ENCODE data around the gene ZNF580. TPM values are rescaled to one million over a fixed set of nuclear protein-coding genes. Genes with fewer than 3 reads are reported as not detected.
A peak's percentile ranks its signal among the peaks of the same experiment; 100 is the strongest.

ZNF580 gene
- total RNA-seq, 1 donor from 2014 or later, result 10.4 TPM

DNA sequence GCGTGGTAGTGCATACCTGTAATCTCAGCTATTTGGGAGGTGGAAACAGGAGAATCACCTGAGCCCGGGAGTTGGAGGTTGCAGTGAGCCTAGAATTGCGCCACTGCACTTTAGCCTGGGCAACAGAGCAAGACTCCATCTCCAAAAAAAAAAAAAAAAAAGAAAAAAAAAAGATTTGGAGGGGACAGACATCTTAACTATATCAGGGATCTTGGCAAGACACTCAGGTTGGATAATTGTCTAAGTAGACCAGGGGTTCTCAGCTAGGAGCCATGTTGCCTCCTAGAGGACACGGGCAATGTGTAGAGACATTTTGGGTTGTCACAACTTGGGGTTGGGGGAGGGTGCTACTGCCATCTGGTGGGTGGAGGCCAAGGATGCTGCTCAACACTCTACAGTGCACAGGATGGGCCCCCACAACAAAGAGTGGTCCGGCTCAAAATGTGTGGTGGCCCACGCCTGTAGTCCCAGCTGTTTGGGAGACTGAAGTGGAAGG lies 1.9 kb upstream of the ZNF580 start:
- Histone ChIP-seq H3K4me3 (ENCODE audit: low read depth, low read length) (no peak overlapping the region), H3K27me3 (ENCODE audit: control insufficient read depth, insufficient read depth, low read length) (no peaks in the 10 kb centered on the region), H3K36me3 (ENCODE audit: control insufficient read depth, insufficient read depth, low read length) (no peaks in the 10 kb centered on the region)
- TF ChIP-seq, protein P1, sequence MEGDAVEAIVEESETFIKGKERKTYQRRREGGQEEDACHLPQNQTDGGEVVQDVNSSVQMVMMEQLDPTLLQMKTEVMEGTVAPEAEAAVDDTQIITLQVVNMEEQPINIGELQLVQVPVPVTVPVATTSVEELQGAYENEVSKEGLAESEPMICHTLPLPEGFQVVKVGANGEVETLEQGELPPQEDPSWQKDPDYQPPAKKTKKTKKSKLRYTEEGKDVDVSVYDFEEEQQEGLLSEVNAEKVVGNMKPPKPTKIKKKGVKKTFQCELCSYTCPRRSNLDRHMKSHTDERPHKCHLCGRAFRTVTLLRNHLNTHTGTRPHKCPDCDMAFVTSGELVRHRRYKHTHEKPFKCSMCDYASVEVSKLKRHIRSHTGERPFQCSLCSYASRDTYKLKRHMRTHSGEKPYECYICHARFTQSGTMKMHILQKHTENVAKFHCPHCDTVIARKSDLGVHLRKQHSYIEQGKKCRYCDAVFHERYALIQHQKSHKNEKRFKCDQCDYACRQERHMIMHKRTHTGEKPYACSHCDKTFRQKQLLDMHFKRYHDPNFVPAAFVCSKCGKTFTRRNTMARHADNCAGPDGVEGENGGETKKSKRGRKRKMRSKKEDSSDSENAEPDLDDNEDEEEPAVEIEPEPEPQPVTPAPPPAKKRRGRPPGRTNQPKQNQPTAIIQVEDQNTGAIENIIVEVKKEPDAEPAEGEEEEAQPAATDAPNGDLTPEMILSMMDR (IDR thresholded peaks at IDR 0.05; ENCODE audit: insufficient read depth, low read length, poor library complexity, severe bottlenecking), result peak; percentile 55
- DNase-seq (ENCODE audit: low read depth), result no peak

DNA sequence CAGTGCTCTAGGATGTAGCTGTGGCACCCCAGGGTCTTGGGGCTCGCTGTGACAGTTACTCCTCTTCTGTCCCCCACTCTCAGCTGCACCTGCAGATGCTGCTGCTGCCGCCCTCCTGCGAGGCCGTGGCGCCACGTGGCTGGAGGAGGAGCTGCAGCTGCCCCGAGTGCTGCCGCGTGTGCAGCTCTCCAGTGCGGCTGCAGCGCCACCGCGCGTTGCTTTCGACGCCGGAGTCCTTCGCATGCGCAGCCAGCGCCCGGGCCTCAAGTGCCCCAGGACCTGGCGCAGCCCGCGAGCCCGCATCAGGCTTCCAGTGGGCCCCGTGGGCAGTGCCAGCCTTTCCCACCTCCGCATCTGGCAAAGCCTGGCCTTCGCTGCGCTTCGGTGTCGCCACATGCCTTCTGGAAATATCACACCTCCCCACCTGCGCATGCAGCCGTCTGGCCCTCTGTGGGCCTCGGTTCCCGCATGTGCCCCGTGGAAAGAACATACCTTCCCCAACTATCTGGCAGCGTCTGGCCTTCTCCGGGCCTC lies 692 bp upstream of the ZNF580 start:
- Histone ChIP-seq H3K4me3 (ENCODE audit: low read depth, low read length) (peak overlapping the region; percentile 68), H3K36me3 (ENCODE audit: control insufficient read depth, insufficient read depth, low read length) (no peaks in the 10 kb centered on the region), H3K27me3 (ENCODE audit: control insufficient read depth, insufficient read depth, low read length) (no peaks in the 10 kb centered on the region)
- TF ChIP-seq, protein P1 (IDR thresholded peaks at IDR 0.05; ENCODE audit: insufficient read depth, low read length, poor library complexity, severe bottlenecking), result peak; percentile 52
- no peak for DNase-seq (ENCODE audit: low read depth)

DNA sequence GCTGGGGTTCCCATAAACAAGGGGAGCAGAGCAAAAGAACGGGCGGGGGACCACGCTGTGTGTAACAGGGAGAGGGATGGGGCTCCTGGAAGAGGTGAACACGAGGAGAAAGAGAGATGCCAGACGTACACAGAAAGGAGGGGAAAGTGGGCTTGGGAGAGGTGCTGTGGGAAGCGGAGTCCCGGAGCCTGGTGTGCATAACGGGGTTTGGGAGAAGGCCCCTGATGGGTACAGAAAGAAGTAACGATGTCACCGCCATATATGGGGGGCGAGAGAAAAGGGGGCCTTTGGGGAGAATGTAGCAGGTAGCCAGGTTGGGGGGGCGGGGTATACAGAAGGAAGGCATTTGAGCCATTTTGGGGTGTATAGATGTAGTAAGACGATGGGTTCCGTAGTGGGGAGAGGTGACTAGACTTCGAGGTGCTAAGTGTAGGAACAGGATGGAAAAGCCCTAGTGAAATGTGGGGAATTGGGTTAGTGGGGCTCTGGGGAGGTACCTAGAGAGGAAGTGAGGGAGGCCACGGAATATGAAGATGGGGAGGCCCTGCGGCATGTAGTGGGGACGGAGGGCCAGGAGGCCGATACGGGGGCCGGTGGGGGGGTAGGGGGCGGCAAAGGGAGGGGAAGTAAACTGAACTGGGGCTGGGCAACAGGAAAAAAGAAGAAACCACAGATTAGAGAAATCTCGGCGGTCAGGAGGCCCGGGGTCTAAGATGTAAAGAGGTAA lies 787 bp downstream of the ZNF580 start:
- peaks cover 4% of the 10 kb centered on the region for H3K36me3 ChIP-seq (ENCODE audit: control insufficient read depth, insufficient read depth, low read length)
- no peak for DNase-seq (ENCODE audit: low read depth)
- H3K4me3 ChIP-seq (ENCODE audit: low read depth, low read length), result peak overlapping the region; percentile 68
- no peaks in the 10 kb centered on the region for H3K27me3 ChIP-seq (ENCODE audit: control insufficient read depth, insufficient read depth, low read length)
- TF ChIP-seq, protein P1 (IDR thresholded peaks at IDR 0.05; ENCODE audit: insufficient read depth, low read length, poor library complexity, severe bottlenecking), result no peak

DNA sequence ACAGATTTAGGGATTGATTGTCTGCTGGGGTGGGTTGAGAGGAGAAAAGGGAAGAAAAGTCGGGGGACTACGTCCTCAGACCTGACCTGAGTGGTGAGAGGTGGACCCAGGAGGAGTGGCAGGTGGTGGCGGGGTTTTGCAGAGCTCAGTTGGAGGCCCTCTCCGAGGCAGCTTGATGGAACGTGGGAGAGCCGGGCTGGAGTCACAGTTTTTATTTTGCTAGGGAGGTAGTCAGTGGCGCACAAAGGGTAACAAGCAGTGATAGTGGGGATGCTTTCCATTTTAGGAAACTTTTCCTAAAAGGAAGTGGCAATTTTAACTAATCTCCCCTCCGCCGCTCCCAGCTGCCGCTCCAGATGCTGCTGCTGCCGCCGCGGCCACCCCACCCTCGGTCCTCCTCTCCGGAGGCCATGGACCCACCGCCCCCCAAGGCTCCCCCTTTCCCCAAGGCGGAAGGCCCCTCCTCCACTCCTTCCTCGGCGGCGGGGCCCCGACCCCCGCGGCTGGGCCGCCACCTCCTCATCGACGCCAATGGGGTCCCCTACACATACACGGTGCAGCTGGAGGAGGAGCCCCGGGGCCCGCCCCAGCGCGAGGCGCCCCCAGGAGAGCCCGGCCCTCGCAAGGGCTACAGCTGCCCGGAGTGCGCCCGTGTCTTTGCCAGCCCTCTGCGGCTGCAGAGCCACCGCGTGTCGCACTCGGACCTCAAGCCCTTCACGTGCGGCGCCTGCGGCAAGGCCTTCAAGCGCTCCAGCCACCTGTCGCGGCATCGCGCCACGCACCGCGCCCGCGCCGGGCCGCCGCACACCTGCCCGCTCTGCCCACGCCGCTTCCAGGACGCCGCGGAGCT lies 1.6 kb downstream of the ZNF580 start:
- Histone ChIP-seq H3K4me3 (ENCODE audit: low read depth, low read length) (peak overlapping the region; percentile 68), H3K36me3 (ENCODE audit: control insufficient read depth, insufficient read depth, low read length) (peaks cover 4% of the 10 kb centered on the region), H3K27me3 (ENCODE audit: control insufficient read depth, insufficient read depth, low read length) (no peaks in the 10 kb centered on the region)
- TF ChIP-seq, protein P1 (IDR thresholded peaks at IDR 0.05; ENCODE audit: insufficient read depth, low read length, poor library complexity, severe bottlenecking), result no peak
- no peak for DNase-seq (ENCODE audit: low read depth)

DNA sequence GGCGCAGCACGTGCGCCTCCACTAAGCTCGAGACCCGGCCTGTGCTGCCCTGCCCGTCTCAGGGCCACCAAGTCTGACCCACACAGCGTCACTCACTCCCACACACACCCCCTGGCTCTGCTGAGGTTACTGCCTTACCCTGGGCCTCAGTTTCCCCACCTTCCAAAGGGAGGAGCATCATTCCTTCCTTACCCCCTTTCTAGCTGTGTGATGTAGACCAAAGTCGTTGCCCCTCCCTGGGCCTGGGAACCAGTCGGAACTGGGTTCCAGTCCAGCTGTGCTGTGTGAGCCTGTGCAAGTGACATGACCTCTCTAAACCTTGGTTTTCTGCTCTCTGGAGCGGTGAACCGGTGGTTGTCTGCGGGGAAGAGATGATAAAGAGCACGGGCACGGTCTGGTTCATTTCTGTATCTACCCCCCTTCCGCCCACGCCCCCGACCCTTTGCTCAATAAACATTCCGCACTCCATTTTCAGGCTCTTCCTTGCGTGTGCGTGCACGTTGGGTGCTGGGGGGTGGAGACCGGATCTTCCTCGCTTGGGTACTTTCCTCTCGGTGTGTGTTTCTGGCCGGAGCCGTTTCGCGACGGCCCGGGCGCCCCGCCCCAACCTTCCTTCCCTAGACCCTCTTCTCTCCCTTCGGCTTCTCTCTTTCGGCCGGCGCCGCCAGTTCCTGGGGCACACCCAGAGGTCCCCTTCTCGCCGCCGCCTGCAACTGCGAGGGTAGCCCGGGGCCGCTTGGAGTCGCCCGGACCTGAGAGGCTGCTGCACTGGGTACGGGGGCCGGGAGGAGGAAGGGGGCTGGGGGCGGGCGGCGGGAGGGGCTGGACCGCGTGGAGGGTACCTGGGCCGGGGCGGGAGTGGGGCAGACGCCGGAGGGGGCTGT lies 2.4 kb downstream of the ZNF580 start, which contains the start of gene ZNF581:
TSS of gene ZNF581 (plus strand) at position 647 of the 884 bp plus-strand sequence. CDS start 923 bp downstream, outside the sequence.
- no peak for DNase-seq (ENCODE audit: low read depth)
- TF ChIP-seq, protein P1 (IDR thresholded peaks at IDR 0.05; ENCODE audit: insufficient read depth, low read length, poor library complexity, severe bottlenecking), result no peak

More for the DNA sequence above, 2.4 kb downstream of the ZNF580 start, which contains the start of gene ZNF581:
- peak within 1 kb of the TSS; percentile 68 for H3K4me3 ChIP-seq (ENCODE audit: low read depth, low read length)
- H3K36me3 ChIP-seq (ENCODE audit: control insufficient read depth, insufficient read depth, low read length), result peaks cover 4% of the 10 kb centered on the region
- H3K27me3 ChIP-seq (ENCODE audit: control insufficient read depth, insufficient read depth, low read length), result no peaks in the 10 kb centered on the region
